Measurements from ENCODE around the gene CARD9. TPM values are rescaled to one million over a fixed set of nuclear protein-coding genes. Genes with fewer than 3 reads are reported as not detected.

The CARD9 gene
- total and polyA plus RNA-seq, 9 donors: 1.1 to 2.7 (median 1.4) TPM

DNA sequence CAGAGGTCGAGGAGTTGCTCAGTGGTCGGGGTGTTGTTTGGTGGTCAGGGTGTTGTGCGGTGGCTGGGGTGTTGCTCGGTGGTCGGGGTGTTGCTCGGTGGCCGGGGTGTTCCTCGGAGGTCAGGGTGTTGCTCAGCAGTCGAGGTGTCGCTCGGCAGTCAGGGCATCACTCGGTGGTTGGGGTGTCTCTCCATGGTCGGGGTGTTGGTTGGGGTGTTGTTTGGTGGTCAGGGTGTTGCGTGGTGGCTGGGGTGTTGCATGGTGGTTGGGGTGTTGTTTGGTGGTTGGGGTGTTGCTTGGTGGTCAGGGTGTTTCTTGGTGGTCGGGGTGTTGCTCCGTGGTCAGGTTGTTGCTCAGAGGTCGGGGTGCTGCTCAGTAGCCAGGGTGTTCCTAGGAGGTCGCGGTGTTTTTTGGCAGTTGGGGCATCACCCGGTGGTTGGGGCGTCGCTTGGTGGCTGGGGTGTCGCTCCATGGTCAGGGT lies 57.2 kb downstream of the CARD9 start:
- Histone ChIP-seq H3K36me3 (ENCODE audit: control insufficient read depth, insufficient read depth, low read length) (no peaks in the 10 kb centered on the region), H3K27me3 (ENCODE audit: control insufficient read depth, insufficient read depth, low read length) (no peaks in the 10 kb centered on the region), H3K27ac (ENCODE audit: low read length) (no peak overlapping the region), H3K9me3 (replicated peaks; ENCODE audit: control insufficient read depth, low read depth, low read length) (peaks cover 12% of the 10 kb centered on the region), H3K4me1 (ENCODE audit: control insufficient read depth, insufficient read depth, low read length) (peaks cover under 1% of the 10 kb centered on the region), H3K4me3 (ENCODE audit: low read length) (no peak overlapping the region)
- DNase-seq: no peak
- 96% methylated on average over 23 of the region's 23 CpGs for WGBS (ENCODE audit: insufficient coverage)

DNA sequence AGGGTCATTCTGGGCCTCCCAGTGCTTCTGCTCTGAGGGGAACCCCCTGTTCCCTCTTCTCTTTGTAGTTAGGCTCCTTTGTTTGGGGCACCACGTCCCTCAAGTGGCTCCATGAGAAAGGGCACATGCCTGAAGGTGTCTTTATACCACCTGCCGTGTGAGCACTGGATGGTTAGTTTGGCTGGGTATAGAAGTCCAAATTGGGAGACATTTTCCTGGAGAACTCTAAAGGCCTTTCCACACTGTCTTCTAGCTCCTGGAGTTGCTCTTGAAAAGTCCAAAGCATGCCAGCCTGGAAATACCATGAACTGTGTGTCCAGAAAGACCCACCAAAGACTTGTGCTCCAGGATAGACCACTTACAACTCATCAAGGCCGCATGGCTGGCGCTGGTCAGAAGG lies 58.5 kb downstream of the CARD9 start:
- Histone ChIP-seq H3K36me3 (ENCODE audit: control insufficient read depth, insufficient read depth, low read length) (no peaks in the 10 kb centered on the region), H3K4me1 (ENCODE audit: control insufficient read depth, insufficient read depth, low read length) (peaks cover 12% of the 10 kb centered on the region), H3K27me3 (ENCODE audit: control insufficient read depth, insufficient read depth, low read length) (no peaks in the 10 kb centered on the region), H3K9me3 (replicated peaks; ENCODE audit: control insufficient read depth, low read depth, low read length) (peaks cover 12% of the 10 kb centered on the region), H3K27ac (ENCODE audit: low read length) (no peak overlapping the region), H3K4me3 (ENCODE audit: low read length) (no peak overlapping the region)
- 90% methylated on average over 2 of the region's 4 CpGs for WGBS (ENCODE audit: insufficient coverage)
- DNase-seq: no peak

DNA sequence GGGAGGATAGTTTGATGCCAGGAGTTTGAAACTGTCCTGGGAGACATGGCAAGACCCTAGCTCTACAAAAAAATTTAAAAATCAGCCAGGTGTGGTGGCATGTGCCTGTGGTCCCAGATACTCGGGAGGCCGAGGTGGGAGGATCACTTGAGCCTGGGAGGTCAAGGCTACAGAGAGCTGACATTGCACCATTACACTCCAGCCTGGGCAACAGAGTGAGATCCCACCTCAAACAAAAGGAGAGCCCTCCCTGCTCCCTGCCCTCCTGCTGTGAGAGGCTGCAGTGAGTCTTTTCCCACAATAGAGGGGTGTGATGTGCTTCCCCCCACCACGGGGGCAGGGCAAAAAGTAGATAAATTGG lies 59.4 kb downstream of the CARD9 start:
- WGBS (ENCODE audit: insufficient coverage): no CpG with 5 or more reads among the region's 3 CpGs
- H3K27me3 ChIP-seq (ENCODE audit: control insufficient read depth, insufficient read depth, low read length): no peaks in the 10 kb centered on the region
- no peak for DNase-seq
- no peaks in the 10 kb centered on the region for H3K36me3 ChIP-seq (ENCODE audit: control insufficient read depth, insufficient read depth, low read length)
- H3K9me3 ChIP-seq (replicated peaks; ENCODE audit: control insufficient read depth, low read depth, low read length): peaks cover 12% of the 10 kb centered on the region
- no peak overlapping the region for H3K27ac ChIP-seq (ENCODE audit: low read length)
- no peak overlapping the region for H3K4me3 ChIP-seq (ENCODE audit: low read length)
- peaks cover 12% of the 10 kb centered on the region for H3K4me1 ChIP-seq (ENCODE audit: control insufficient read depth, insufficient read depth, low read length)

Other genes with a start within 250 kb of the CARD9 start
- not detected for gene LHX3, start 168.5 kb downstream of the CARD9 start, total RNA-seq
- under 1 TPM in 1 of 8 donors, not detected in 7; 0.24 TPM for gene LHX3, start 168.5 kb downstream of the CARD9 start, polyA plus RNA-seq (ENCODE audit: insufficient read depth in 1 of 8, insufficient read length in 8 of 8, low replicate concordance in 1 of 8)
- 4.1 TPM for gene QSOX2, start 127.9 kb downstream of the CARD9 start, total RNA-seq
- 10 to 100 TPM in 3 of 8 donors, 1 to 10 TPM in 5; 7.0 to 11.8 (median 8.7) TPM for gene QSOX2, start 127.9 kb downstream of the CARD9 start, polyA plus RNA-seq (ENCODE audit: insufficient read depth in 1 of 8, insufficient read length in 8 of 8, low replicate concordance in 1 of 8)
- gene CCDC187, start 69.6 kb downstream of the CARD9 start, total RNA-seq: 0.04 TPM
- under 1 TPM; 0.01 to 0.16 (median 0.08) TPM for gene CCDC187, start 69.6 kb downstream of the CARD9 start, polyA plus RNA-seq (ENCODE audit: insufficient read depth in 1 of 8, insufficient read length in 8 of 8, low replicate concordance in 1 of 8)
- gene GPSM1, start 46.1 kb downstream of the CARD9 start, total RNA-seq: 25.1 TPM
- 10 to 100 TPM; 22.8 to 36.0 (median 27.3) TPM for gene GPSM1, start 46.1 kb downstream of the CARD9 start, polyA plus RNA-seq (ENCODE audit: insufficient read depth in 1 of 8, insufficient read length in 8 of 8, low replicate concordance in 1 of 8)
- 30.2 TPM for gene DNLZ, start 9.9 kb downstream of the CARD9 start, total RNA-seq
- gene DNLZ, start 9.9 kb downstream of the CARD9 start, polyA plus RNA-seq (ENCODE audit: insufficient read depth in 1 of 8, insufficient read length in 8 of 8, low replicate concordance in 1 of 8): 10 to 100 TPM in 4 of 8 donors, 1 to 10 TPM in 4; 8.1 to 31.5 (median 9.8) TPM
- gene SNAPC4, start 26.5 kb upstream of the CARD9 start, total RNA-seq: 3.1 TPM
- gene SNAPC4, start 26.5 kb upstream of the CARD9 start, polyA plus RNA-seq (ENCODE audit: insufficient read depth in 1 of 8, insufficient read length in 8 of 8, low replicate concordance in 1 of 8): 1 to 10 TPM; 4.9 to 7.1 (median 6.2) TPM
- gene ENTR1, start 36.9 kb upstream of the CARD9 start, total RNA-seq: 20.9 TPM
- 10 to 100 TPM; 28.9 to 35.0 (median 32.6) TPM for gene ENTR1, start 36.9 kb upstream of the CARD9 start, polyA plus RNA-seq (ENCODE audit: insufficient read depth in 1 of 8, insufficient read length in 8 of 8, low replicate concordance in 1 of 8)
- 24.6 TPM for gene PMPCA, start 37.0 kb upstream of the CARD9 start, total RNA-seq
- 10 to 100 TPM; 33.4 to 49.9 (median 41.3) TPM for gene PMPCA, start 37.0 kb upstream of the CARD9 start, polyA plus RNA-seq (ENCODE audit: insufficient read depth in 1 of 8, insufficient read length in 8 of 8, low replicate concordance in 1 of 8)
- gene INPP5E, start 66.2 kb upstream of the CARD9 start, total RNA-seq: 5.9 TPM
- gene INPP5E, start 66.2 kb upstream of the CARD9 start, polyA plus RNA-seq (ENCODE audit: insufficient read depth in 1 of 8, insufficient read length in 8 of 8, low replicate concordance in 1 of 8): 10 to 100 TPM in 5 of 8 donors, 1 to 10 TPM in 3; 8.9 to 14.4 (median 11.0) TPM
- 17.9 TPM for gene SEC16A, start 109.4 kb upstream of the CARD9 start, total RNA-seq
- gene SEC16A, start 109.4 kb upstream of the CARD9 start, polyA plus RNA-seq (ENCODE audit: insufficient read depth in 1 of 8, insufficient read length in 8 of 8, low replicate concordance in 1 of 8): 10 to 100 TPM; 34.9 to 52.7 (median 38.3) TPM
- 16.7 TPM for gene NOTCH1, start 172.4 kb upstream of the CARD9 start, total RNA-seq
- 10 to 100 TPM; 18.5 to 39.5 (median 27.9) TPM for gene NOTCH1, start 172.4 kb upstream of the CARD9 start, polyA plus RNA-seq (ENCODE audit: insufficient read depth in 1 of 8, insufficient read length in 8 of 8, low replicate concordance in 1 of 8)

All from muscle of leg (tissue), 11 donors.